HCT116 (cell line): ENCODE results near the gene VAV2.

ENCODE experiments used
- EZH2 ChIP-seq: fragments of 200-600 bp; sonication (generic); IDR thresholded peaks from 2 replicates; pipeline ENCODE4 v1.6.1; 2017; ENCODE audit warnings: antibody characterized with exemption, mixed run types
- EZH2phosphoT487 ChIP-seq: fragments of 200-600 bp; IDR thresholded peaks from 2 replicates; pipeline ENCODE4 v1.6.1; 2018; ENCODE audit warnings: antibody characterized with exemption, borderline replicate concordance
- MAX ChIP-seq: IDR thresholded peaks from 2 replicates; pipeline ENCODE4 v1.6.1; 2012
- POLR2A ChIP-seq: IDR thresholded peaks from 2 replicates; pipeline ENCODE4 v1.7.0; 2011; ENCODE audit warnings: borderline replicate concordance; ENCODE audit not compliant: insufficient read depth, insufficient read length; ENCODE audit errors: extremely low read depth
- POLR2AphosphoS5 ChIP-seq: IDR thresholded peaks from 2 replicates; pipeline ENCODE4 v1.6.1; 2011; ENCODE audit warnings: mild to moderate bottlenecking, low read depth, low read length, moderate library complexity
- RAD21 ChIP-seq: IDR thresholded peaks from 2 replicates; pipeline ENCODE4 v1.6.1; 2012; ENCODE audit warnings: low read depth, mild to moderate bottlenecking
- SIN3A ChIP-seq: IDR thresholded peaks from 2 replicates; pipeline ENCODE4 v1.6.1; 2012; ENCODE audit warnings: low read depth
- TCF7L2 ChIP-seq: IDR thresholded peaks from 2 replicates; pipeline ENCODE4 v1.7.0; 2011; ENCODE audit warnings: borderline replicate concordance, inconsistent platforms; ENCODE audit not compliant: insufficient read depth, insufficient read length; ENCODE audit errors: extremely low read depth
- YY1 ChIP-seq: IDR thresholded peaks from 2 replicates; pipeline ENCODE4 v1.6.1; 2011; ENCODE audit warnings: low read length, low read depth, moderate library complexity, mild to moderate bottlenecking; ENCODE audit not compliant: insufficient replicate concordance; ENCODE audit errors: extremely low read depth
- ZBTB33 ChIP-seq: IDR thresholded peaks from 2 replicates; pipeline ENCODE4 v1.6.1; 2011; ENCODE audit warnings: mild to moderate bottlenecking, low read length, moderate library complexity; ENCODE audit not compliant: insufficient replicate concordance; ENCODE audit errors: extremely low read depth
- ZFX ChIP-seq: fragments of 450-650 bp; IDR thresholded peaks from 2 replicates; pipeline ENCODE4 v1.6.1; 2017
- ZNF274 ChIP-seq: fragments of 200-500 bp; sonication (Bioruptor generic); IDR thresholded peaks from 2 replicates; pipeline ENCODE4 v1.6.1; 2014; ENCODE audit warnings: mild to moderate bottlenecking, low read depth, low read length, inconsistent platforms
- TF ChIP-seq, protein P1 (sequence below), 3 experiments: fragments of 200-600 bp in 1 of 3; sonication (generic) in 1 of 3; IDR thresholded peaks in 2 of 3; conservative IDR thresholded peaks in 1 of 3; 2 replicates each; pipeline ENCODE4 v1.5.1; 2012 to 2017; ENCODE audit warnings: low read depth in 2 of 3, low read length in 2 of 3, antibody characterized with exemption in 1 of 3, borderline replicate concordance in 1 of 3, control low read depth in 1 of 3, mild to moderate bottlenecking in 1 of 3, mixed read lengths in 1 of 3, mixed run types in 1 of 3, moderate library complexity in 1 of 3; ENCODE audit not compliant: insufficient read depth in 1 of 3
- TF ChIP-seq, protein P2 (sequence below): IDR thresholded peaks from 2 replicates; pipeline ENCODE4 v1.6.1; 2012

- TF ChIP-seq ZFX (no peak), YY1 (no peak), EZH2phosphoT487 (no peak), POLR2AphosphoS5 (no peak), SIN3A (no peak), EZH2 (no peak), POLR2A (no peak), RAD21 (no peak), ZNF274 (no peak), TCF7L2 (no peak), ZBTB33 (no peak), MAX (no peak)
- TF ChIP-seq, protein P1, sequence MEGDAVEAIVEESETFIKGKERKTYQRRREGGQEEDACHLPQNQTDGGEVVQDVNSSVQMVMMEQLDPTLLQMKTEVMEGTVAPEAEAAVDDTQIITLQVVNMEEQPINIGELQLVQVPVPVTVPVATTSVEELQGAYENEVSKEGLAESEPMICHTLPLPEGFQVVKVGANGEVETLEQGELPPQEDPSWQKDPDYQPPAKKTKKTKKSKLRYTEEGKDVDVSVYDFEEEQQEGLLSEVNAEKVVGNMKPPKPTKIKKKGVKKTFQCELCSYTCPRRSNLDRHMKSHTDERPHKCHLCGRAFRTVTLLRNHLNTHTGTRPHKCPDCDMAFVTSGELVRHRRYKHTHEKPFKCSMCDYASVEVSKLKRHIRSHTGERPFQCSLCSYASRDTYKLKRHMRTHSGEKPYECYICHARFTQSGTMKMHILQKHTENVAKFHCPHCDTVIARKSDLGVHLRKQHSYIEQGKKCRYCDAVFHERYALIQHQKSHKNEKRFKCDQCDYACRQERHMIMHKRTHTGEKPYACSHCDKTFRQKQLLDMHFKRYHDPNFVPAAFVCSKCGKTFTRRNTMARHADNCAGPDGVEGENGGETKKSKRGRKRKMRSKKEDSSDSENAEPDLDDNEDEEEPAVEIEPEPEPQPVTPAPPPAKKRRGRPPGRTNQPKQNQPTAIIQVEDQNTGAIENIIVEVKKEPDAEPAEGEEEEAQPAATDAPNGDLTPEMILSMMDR (IDR thresholded peaks at IDR 0.05 in 2 of 3, conservative IDR thresholded peaks at IDR 0.05 in 1 of 3; ENCODE audit: borderline replicate concordance in 1 of 3, insufficient read depth in 1 of 3, low read depth in 2 of 3, low read length in 2 of 3) = no peak
- TF ChIP-seq, protein P2, sequence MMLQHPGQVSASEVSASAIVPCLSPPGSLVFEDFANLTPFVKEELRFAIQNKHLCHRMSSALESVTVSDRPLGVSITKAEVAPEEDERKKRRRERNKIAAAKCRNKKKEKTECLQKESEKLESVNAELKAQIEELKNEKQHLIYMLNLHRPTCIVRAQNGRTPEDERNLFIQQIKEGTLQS = no peak
Observed at GRCh38 chr9:133807818-133808217, 184.3 kb downstream of the VAV2 start.
